Lung (tissue), 4 donors: ENCODE results near the gene USP17L18. TPM values are rescaled to one million over a fixed set of nuclear protein-coding genes. Genes with fewer than 3 reads are reported as not detected.

Experiments
- polyA plus RNA-seq, 2 donors: library from polyadenylated mRNA; stranded (reverse); fragments of 200-250 nt; gene quantifications; one replicate each; pipeline ENCODE4 v1.2.1, GENCODE V29; 2013
- total RNA-seq, 2 donors: library from RNA; depleted of rRNA in 1 of 2; stranded (reverse); fragments of >200 nt in 1 of 2; gene quantifications; one replicate each; pipeline ENCODE4 v1.2.1, GENCODE V29; 2014 to 2021
- donor health status: Bipolar disorder and iron deficiency.
- donor health status: healthy.
- donor health status: DM: yes; HTN: yes; CAD: no.

The USP17L18 gene
- total and polyA plus RNA-seq, 4 donors: not detected

Other genes starting within 250 kb of the USP17L18 start
- not detected for gene FAM90A26, start 78.2 kb upstream of the USP17L18 start, total RNA-seq
- not detected for gene FAM90A26, start 78.2 kb upstream of the USP17L18 start, polyA plus RNA-seq
- gene USP17L10, start 38.0 kb upstream of the USP17L18 start, total RNA-seq: not detected
- gene USP17L10, start 38.0 kb upstream of the USP17L18 start, polyA plus RNA-seq: not detected
- not detected for gene USP17L11, start 33.2 kb upstream of the USP17L18 start, total RNA-seq
- gene USP17L11, start 33.2 kb upstream of the USP17L18 start, polyA plus RNA-seq: not detected
- gene USP17L12, start 28.5 kb upstream of the USP17L18 start, total RNA-seq: not detected
- not detected for gene USP17L12, start 28.5 kb upstream of the USP17L18 start, polyA plus RNA-seq
- not detected for gene USP17L13, start 23.7 kb upstream of the USP17L18 start, total RNA-seq
- gene USP17L13, start 23.7 kb upstream of the USP17L18 start, polyA plus RNA-seq: not detected
- gene USP17L15, start 14.2 kb upstream of the USP17L18 start, total RNA-seq: not detected
- not detected for gene USP17L15, start 14.2 kb upstream of the USP17L18 start, polyA plus RNA-seq
- not detected for gene USP17L17, start 4.8 kb upstream of the USP17L18 start, total RNA-seq
- not detected for gene USP17L17, start 4.8 kb upstream of the USP17L18 start, polyA plus RNA-seq
- not detected for gene USP17L19, start 4.7 kb downstream of the USP17L18 start, total RNA-seq
- not detected for gene USP17L19, start 4.7 kb downstream of the USP17L18 start, polyA plus RNA-seq
- gene USP17L20, start 9.5 kb downstream of the USP17L18 start, total RNA-seq: not detected
- gene USP17L20, start 9.5 kb downstream of the USP17L18 start, polyA plus RNA-seq: not detected
- gene USP17L21, start 14.2 kb downstream of the USP17L18 start, total RNA-seq: not detected
- not detected for gene USP17L21, start 14.2 kb downstream of the USP17L18 start, polyA plus RNA-seq
- gene USP17L22, start 19.0 kb downstream of the USP17L18 start, total RNA-seq: not detected
- gene USP17L22, start 19.0 kb downstream of the USP17L18 start, polyA plus RNA-seq: not detected
- gene USP17L24, start 76.5 kb downstream of the USP17L18 start, total RNA-seq: not detected
- gene USP17L24, start 76.5 kb downstream of the USP17L18 start, polyA plus RNA-seq: not detected
- not detected for gene USP17L25, start 81.3 kb downstream of the USP17L18 start, total RNA-seq
- gene USP17L25, start 81.3 kb downstream of the USP17L18 start, polyA plus RNA-seq: not detected
- gene USP17L26, start 86.0 kb downstream of the USP17L18 start, total RNA-seq: not detected
- gene USP17L26, start 86.0 kb downstream of the USP17L18 start, polyA plus RNA-seq: not detected
- not detected for gene USP17L5, start 90.8 kb downstream of the USP17L18 start, total RNA-seq
- not detected for gene USP17L5, start 90.8 kb downstream of the USP17L18 start, polyA plus RNA-seq
- not detected for gene USP17L27, start 95.5 kb downstream of the USP17L18 start, total RNA-seq
- gene USP17L27, start 95.5 kb downstream of the USP17L18 start, polyA plus RNA-seq: not detected
- gene USP17L28, start 100.3 kb downstream of the USP17L18 start, total RNA-seq: not detected
- gene USP17L28, start 100.3 kb downstream of the USP17L18 start, polyA plus RNA-seq: not detected
- gene USP17L29, start 105.0 kb downstream of the USP17L18 start, total RNA-seq: not detected
- not detected for gene USP17L29, start 105.0 kb downstream of the USP17L18 start, polyA plus RNA-seq
- not detected for gene USP17L30, start 114.5 kb downstream of the USP17L18 start, total RNA-seq
- not detected for gene USP17L30, start 114.5 kb downstream of the USP17L18 start, polyA plus RNA-seq
- gene DEFB131A, start 195.8 kb downstream of the USP17L18 start, total RNA-seq: not detected
- gene DEFB131A, start 195.8 kb downstream of the USP17L18 start, polyA plus RNA-seq: not detected